ENCODE results near the gene ZNF410.
"Not testable (repeated sequence)": the region's sequence is repeated elsewhere in the genome, so short reads cannot be mapped to it uniquely, and the experiment has no call there.

The ZNF410 gene

GRCh38 chr14:73886449-73887317 lies at the start of gene ZNF410:
Gene ZNF410, plus strand, starts transcription at chr14:73886859. Its CDS starts 5,317 bp downstream, at chr14:73892176.
- no peak for TF ChIP-seq ZNF274 (IDR thresholded peaks at IDR 0.05; ENCODE audit: low read depth, low read length)

GRCh38 chr14:73838293-73839034 lies 48.2 kb upstream of the ZNF410 start:
- not testable (repeated sequence) for H3K4me3 ChIP-seq (ENCODE audit: low read length)

More at GRCh38 chr14:73886449-73887317, at the start of gene ZNF410:
- H3K4me3 ChIP-seq (ENCODE audit: low read length) = peak within 1 kb of the TSS; percentile 77

- TF ChIP-seq ZNF274 (IDR thresholded peaks at IDR 0.05; ENCODE audit: low read depth, low read length) = no peak
- no peak overlapping the region for H3K4me3 ChIP-seq (ENCODE audit: low read length)
Observed at GRCh38 chr14:73842201-73842600, 44.5 kb upstream of the ZNF410 start.

- no peak for TF ChIP-seq ZNF274 (IDR thresholded peaks at IDR 0.05; ENCODE audit: low read depth, low read length)
- no peak overlapping the region for H3K4me3 ChIP-seq (ENCODE audit: low read length)
Observed at GRCh38 chr14:73842851-73843250, 43.8 kb upstream of the ZNF410 start.

GRCh38 chr14:73843296-73843695 lies 43.4 kb upstream of the ZNF410 start:
- H3K4me3 ChIP-seq (ENCODE audit: low read length) = no peak overlapping the region
- TF ChIP-seq ZNF274 (IDR thresholded peaks at IDR 0.05; ENCODE audit: low read depth, low read length) = no peak

GRCh38 chr14:73846947-73847346 lies 39.7 kb upstream of the ZNF410 start:
- no peak overlapping the region for H3K4me3 ChIP-seq (ENCODE audit: low read length)
- TF ChIP-seq ZNF274 (IDR thresholded peaks at IDR 0.05; ENCODE audit: low read depth, low read length) = no peak

- H3K4me3 ChIP-seq (ENCODE audit: low read length) = peak overlapping the region; percentile 84
- no peak for TF ChIP-seq ZNF274 (IDR thresholded peaks at IDR 0.05; ENCODE audit: low read depth, low read length)
Observed at GRCh38 chr14:73851000-73851399, 35.7 kb upstream of the ZNF410 start.

GRCh38 chr14:73851567-73852382 lies 34.9 kb upstream of the ZNF410 start, which contains the start of gene PTGR2:
Gene PTGR2, plus strand, starts transcription at chr14:73851831. Its CDS starts 7,032 bp downstream, at chr14:73858863.
- no peak for TF ChIP-seq ZNF274 (IDR thresholded peaks at IDR 0.05; ENCODE audit: low read depth, low read length)
- peak within 1 kb of the TSS; percentile 84 for H3K4me3 ChIP-seq (ENCODE audit: low read length)

- TF ChIP-seq ZNF274 (IDR thresholded peaks at IDR 0.05; ENCODE audit: low read depth, low read length) = no peak
- H3K4me3 ChIP-seq (ENCODE audit: low read length) = no peak overlapping the region
Observed at GRCh38 chr14:73859145-73859544, 27.5 kb upstream of the ZNF410 start.

GRCh38 chr14:73861073-73861472 lies 25.6 kb upstream of the ZNF410 start:
- H3K4me3 ChIP-seq (ENCODE audit: low read length) = no peak overlapping the region
- no peak for TF ChIP-seq ZNF274 (IDR thresholded peaks at IDR 0.05; ENCODE audit: low read depth, low read length)

- no peak overlapping the region for H3K4me3 ChIP-seq (ENCODE audit: low read length)
- TF ChIP-seq ZNF274 (IDR thresholded peaks at IDR 0.05; ENCODE audit: low read depth, low read length) = no peak
Observed at GRCh38 chr14:73862480-73862879, 24.2 kb upstream of the ZNF410 start.

GRCh38 chr14:73863209-73863608 lies 23.4 kb upstream of the ZNF410 start:
- H3K4me3 ChIP-seq (ENCODE audit: low read length) = no peak overlapping the region
- TF ChIP-seq ZNF274 (IDR thresholded peaks at IDR 0.05; ENCODE audit: low read depth, low read length) = no peak

- TF ChIP-seq ZNF274 (IDR thresholded peaks at IDR 0.05; ENCODE audit: low read depth, low read length) = no peak
- H3K4me3 ChIP-seq (ENCODE audit: low read length) = no peak overlapping the region
Observed at GRCh38 chr14:73865534-73866113, 21.0 kb upstream of the ZNF410 start.

GRCh38 chr14:73869754-73870153 lies 16.9 kb upstream of the ZNF410 start:
- H3K4me3 ChIP-seq (ENCODE audit: low read length) = not testable (repeated sequence)
